Measurements from ENCODE around the gene ADRB2.
"Not testable (repeated sequence)": the region's sequence is repeated elsewhere in the genome, so short reads cannot be mapped to it uniquely, and the experiment has no call there.

The ADRB2 gene

DNA sequence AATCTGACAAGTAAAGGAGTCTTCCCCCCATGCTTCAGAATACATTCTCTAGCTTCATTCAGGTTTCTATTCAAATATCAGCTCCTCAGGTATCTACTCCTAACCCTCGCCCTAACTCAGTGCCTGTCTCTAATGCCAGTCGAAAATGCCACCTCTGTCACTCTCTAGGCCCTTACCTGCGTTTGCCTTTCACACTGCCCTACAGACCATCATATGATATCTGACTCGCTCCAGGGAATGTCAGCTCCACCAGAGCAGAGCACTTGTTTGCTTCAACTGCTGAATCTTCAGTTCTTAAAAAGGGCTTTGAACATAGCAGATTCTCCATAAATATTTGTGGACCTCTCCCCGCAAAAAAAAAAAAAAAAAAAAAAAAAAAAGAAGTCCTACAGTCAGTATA, 46.7 kb downstream of the ADRB2 start:
- Histone ChIP-seq H3K4me2 (no peak overlapping the region), H3K36me3 (ENCODE audit: insufficient read depth) (no peaks in the 10 kb centered on the region), H3K27me3 (ENCODE audit: insufficient read depth, low read depth) (no peaks in the 10 kb centered on the region), H3K4me3 (IDR thresholded peaks at IDR 0.05; ENCODE audit: insufficient read depth, low read depth, low read length) (no peak overlapping the region), H3K79me2 (ENCODE audit: insufficient read depth, low read depth) (no peaks in the 10 kb centered on the region), H3K27ac (no peak overlapping the region), H3K4me1 (ENCODE audit: low read depth, poor library complexity, severe bottlenecking) (no peaks in the 10 kb centered on the region), H2AFZ (ENCODE audit: low read depth) (no peak overlapping the region), H3K9ac (no peak overlapping the region), H4K20me1 (ENCODE audit: insufficient read depth) (no peaks in the 10 kb centered on the region)
- TF ChIP-seq CTCF (conservative IDR thresholded peaks at IDR 0.05; ENCODE audit: low read depth, low read length), result no peak

DNA sequence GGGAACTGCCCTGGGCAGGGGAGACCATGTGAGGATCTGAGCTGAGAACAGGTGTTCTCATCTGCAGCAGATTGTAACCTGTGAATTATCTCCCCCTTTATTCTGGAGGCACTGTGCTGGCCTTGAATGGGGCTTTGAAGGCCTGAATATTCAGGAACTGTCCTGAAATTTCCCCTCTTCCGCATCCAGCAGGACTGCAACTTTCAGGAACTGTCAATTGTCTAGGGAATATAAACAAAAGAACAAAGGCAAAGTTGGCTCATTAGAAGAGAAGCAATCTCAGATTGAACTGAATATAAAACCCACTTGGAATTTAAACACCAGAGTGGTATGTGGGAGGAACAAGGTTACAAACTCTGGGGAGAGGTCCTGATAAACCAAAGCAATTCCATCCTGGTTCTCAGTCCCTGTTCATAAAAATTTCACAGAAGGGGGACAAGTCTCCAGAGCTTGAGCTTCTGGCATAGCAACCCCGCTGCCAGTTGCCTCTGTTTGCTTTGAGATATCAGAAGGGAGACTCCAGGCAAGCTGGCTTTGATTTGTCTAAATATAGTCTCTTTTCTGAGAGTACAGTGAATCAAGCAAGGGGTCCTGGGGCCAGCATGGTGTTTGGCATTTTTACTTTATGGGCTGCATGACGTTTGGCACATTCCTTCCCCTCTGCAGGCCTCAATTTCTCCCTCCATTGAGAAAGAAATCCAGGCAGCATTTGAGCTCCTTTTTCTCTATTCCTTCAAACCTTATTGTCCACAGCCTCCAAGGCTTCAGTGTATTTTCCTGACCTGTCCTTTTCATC, 47.5 kb downstream of the ADRB2 start:
- no peak overlapping the region for H3K27ac ChIP-seq
- no peaks in the 10 kb centered on the region for H3K36me3 ChIP-seq (ENCODE audit: insufficient read depth)
- no peaks in the 10 kb centered on the region for H3K4me1 ChIP-seq (ENCODE audit: low read depth, poor library complexity, severe bottlenecking)
- no peak overlapping the region for H3K9ac ChIP-seq
- no peaks in the 10 kb centered on the region for H4K20me1 ChIP-seq (ENCODE audit: insufficient read depth)
- H3K79me2 ChIP-seq (ENCODE audit: insufficient read depth, low read depth), result no peaks in the 10 kb centered on the region
- no peak overlapping the region for H2AFZ ChIP-seq (ENCODE audit: low read depth)
- TF ChIP-seq CTCF (conservative IDR thresholded peaks at IDR 0.05; ENCODE audit: low read depth, low read length), result no peak
- no peak overlapping the region for H3K4me2 ChIP-seq
- no peaks in the 10 kb centered on the region for H3K27me3 ChIP-seq (ENCODE audit: insufficient read depth, low read depth)
- no peak overlapping the region for H3K4me3 ChIP-seq (IDR thresholded peaks at IDR 0.05; ENCODE audit: insufficient read depth, low read depth, low read length)

DNA sequence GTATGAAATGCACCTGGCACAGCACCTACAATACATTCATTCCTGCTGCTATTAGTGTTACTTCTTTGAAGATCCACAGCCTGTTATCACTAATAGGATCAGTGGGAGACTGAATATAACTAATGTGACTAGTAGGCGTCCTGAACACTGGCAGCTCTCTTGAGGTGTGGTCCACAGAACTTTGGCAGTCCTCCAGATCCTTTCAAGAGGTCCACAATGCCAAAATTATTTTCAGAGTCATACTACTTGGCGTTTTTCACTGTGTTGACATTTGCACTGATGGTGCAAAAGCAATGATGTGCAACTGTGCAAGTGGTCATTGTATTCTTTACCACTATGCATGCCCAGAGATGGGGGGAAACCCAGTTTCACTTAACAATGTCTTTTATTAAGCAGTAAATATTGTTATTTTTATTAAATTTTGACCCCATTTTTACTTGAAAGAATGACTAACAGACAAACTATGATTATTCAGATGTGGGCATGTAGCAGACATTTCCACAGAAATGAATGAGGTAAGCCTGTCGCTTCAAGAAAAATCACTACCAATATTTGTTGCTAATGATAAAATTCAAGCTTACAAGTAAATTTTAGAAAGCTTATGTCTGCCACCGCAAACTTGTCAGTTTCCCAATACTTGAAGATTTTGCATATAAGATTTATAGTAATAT, 48.9 kb downstream of the ADRB2 start:
- Histone ChIP-seq H4K20me1 (ENCODE audit: insufficient read depth) (no peaks in the 10 kb centered on the region), H3K36me3 (ENCODE audit: insufficient read depth) (no peaks in the 10 kb centered on the region), H3K79me2 (ENCODE audit: insufficient read depth, low read depth) (no peaks in the 10 kb centered on the region), H3K27me3 (ENCODE audit: insufficient read depth, low read depth) (no peaks in the 10 kb centered on the region), H3K27ac (no peak overlapping the region), H3K4me1 (ENCODE audit: low read depth, poor library complexity, severe bottlenecking) (no peaks in the 10 kb centered on the region), H3K4me3 (IDR thresholded peaks at IDR 0.05; ENCODE audit: insufficient read depth, low read depth, low read length) (no peak overlapping the region), H3K9ac (no peak overlapping the region), H2AFZ (ENCODE audit: low read depth) (no peak overlapping the region), H3K4me2 (no peak overlapping the region)
- no peak for TF ChIP-seq CTCF (conservative IDR thresholded peaks at IDR 0.05; ENCODE audit: low read depth, low read length)

- not testable (repeated sequence) for H3K4me3 ChIP-seq (IDR thresholded peaks at IDR 0.05; ENCODE audit: insufficient read depth, low read depth, low read length); H3K9ac ChIP-seq; H4K20me1 ChIP-seq (ENCODE audit: insufficient read depth); H3K4me2 ChIP-seq; H3K4me1 ChIP-seq (ENCODE audit: low read depth, poor library complexity, severe bottlenecking); H2AFZ ChIP-seq (ENCODE audit: low read depth); H3K79me2 ChIP-seq (ENCODE audit: insufficient read depth, low read depth); H3K27ac ChIP-seq; H3K27me3 ChIP-seq (ENCODE audit: insufficient read depth, low read depth); H3K36me3 ChIP-seq (ENCODE audit: insufficient read depth)
Observed at GRCh38 chr5:148877436-148877835, 51.0 kb downstream of the ADRB2 start.

Measured in KMS-11 (cell line).